ENCODE measurements around the gene OR8G1.
"Not testable (repeated sequence)": the region's sequence is repeated elsewhere in the genome, so short reads cannot be mapped to it uniquely, and the experiment has no call there.

The OR8G1 gene

GRCh38 chr11:124214027-124214426 lies 26.9 kb upstream of the OR8G1 start:
- H3K27ac ChIP-seq = no peak overlapping the region
- TF ChIP-seq ZFX (IDR thresholded peaks at IDR 0.05; ENCODE audit: borderline replicate concordance) = no peak
- no peak for TF ChIP-seq CTCF (IDR thresholded peaks at IDR 0.05)

GRCh38 chr11:124219126-124219525 lies 21.8 kb upstream of the OR8G1 start:
- no peak for TF ChIP-seq ZFX (IDR thresholded peaks at IDR 0.05; ENCODE audit: borderline replicate concordance)
- no peak for TF ChIP-seq CTCF (IDR thresholded peaks at IDR 0.05)

GRCh38 chr11:124222407-124222806 lies 18.5 kb upstream of the OR8G1 start:
- TF ChIP-seq CTCF (IDR thresholded peaks at IDR 0.05) (no peak), ZFX (IDR thresholded peaks at IDR 0.05; ENCODE audit: borderline replicate concordance) (no peak)
- no peak overlapping the region for H3K27ac ChIP-seq

More at GRCh38 chr11:124219126-124219525, 21.8 kb upstream of the OR8G1 start:
- H3K27ac ChIP-seq = no peak overlapping the region

DNA sequence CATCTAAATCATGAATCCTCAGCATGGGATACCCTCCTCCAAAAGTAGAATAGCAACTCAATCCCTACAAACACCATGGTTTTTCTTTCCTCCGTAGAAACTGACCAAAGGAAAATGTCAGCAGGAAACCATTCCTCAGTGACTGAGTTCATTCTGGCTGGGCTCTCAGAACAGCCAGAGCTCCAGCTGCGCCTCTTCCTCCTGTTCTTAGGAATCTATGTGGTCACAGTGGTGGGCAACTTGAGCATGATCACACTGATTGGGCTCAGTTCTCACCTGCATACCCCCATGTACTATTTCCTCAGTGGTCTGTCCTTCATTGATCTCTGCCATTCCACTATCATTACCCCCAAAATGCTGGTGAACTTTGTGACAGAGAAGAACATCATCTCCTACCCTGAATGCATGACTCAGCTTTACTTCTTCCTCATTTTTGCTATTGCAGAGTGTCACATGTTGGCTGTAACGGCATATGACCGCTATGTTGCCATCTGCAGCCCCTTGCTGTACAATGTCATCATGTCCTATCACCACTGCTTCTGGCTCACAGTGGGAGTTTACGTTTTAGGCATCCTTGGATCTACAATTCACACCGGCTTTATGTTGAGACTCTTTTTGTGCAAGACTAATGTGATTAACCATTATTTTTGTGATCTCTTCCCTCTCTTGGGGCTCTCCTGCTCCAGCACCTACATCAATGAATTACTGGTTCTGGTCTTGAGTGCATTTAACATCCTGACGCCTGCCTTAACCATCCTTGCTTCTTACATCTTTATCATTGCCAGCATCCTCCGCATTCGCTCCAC lies 16.1 kb upstream of the OR8G1 start:
- not testable (repeated sequence) for H3K27ac ChIP-seq

GRCh38 chr11:124225471-124225870 lies 15.4 kb upstream of the OR8G1 start:
- no peak overlapping the region for H3K27ac ChIP-seq
- no peak for TF ChIP-seq CTCF (IDR thresholded peaks at IDR 0.05)
- no peak for TF ChIP-seq ZFX (IDR thresholded peaks at IDR 0.05; ENCODE audit: borderline replicate concordance)

GRCh38 chr11:124233376-124233775 lies 7.5 kb upstream of the OR8G1 start:
- H3K27ac ChIP-seq = no peak overlapping the region
- TF ChIP-seq ZFX (IDR thresholded peaks at IDR 0.05; ENCODE audit: borderline replicate concordance) = no peak

DNA sequence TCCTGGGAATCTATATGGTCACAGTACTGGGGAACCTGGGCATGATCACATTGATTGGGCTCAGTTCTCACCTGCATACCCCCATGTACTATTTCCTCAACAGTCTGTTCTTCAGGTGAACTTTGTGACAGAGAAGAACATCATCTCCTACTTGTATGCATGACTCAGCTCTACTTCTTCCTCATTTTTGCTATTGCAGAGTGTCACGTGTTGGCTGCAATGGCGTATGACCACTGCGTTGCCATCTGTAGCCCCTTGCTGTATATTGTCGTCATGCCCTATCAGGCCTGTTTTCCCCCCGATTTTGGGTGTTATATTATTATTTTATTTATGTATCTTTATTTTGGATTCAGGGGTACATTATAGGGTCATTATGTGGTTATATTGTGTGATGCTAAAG lies 2.4 kb upstream of the OR8G1 start:
- H3K27ac ChIP-seq = no peak overlapping the region
- TF ChIP-seq CTCF (IDR thresholded peaks at IDR 0.05) = no peak
- TF ChIP-seq ZFX (IDR thresholded peaks at IDR 0.05; ENCODE audit: borderline replicate concordance) = no peak

DNA sequence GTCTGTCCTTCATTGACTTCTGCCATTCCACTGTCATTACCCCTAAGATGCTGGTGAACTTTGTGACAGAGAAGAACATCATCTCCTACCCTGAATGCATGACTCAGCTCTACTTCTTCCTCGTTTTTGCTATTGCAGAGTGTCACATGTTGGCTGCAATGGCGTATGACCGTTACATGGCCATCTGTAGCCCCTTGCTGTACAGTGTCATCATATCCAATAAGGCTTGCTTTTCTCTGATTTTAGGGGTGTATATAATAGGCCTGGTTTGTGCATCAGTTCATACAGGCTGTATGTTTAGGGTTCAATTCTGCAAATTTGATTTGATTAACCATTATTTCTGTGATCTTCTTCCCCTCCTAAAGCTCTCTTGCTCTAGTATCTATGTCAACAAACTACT lies 9.0 kb downstream of the OR8G1 start:
- not testable (repeated sequence) for H3K27ac ChIP-seq

GRCh38 chr11:124256076-124256475 lies 15.2 kb downstream of the OR8G1 start, which contains the start of gene OR8G5:
Gene OR8G5 (plus strand): TSS chr11:124256376. CDS start chr11:124264932, 8,556 bp downstream.
- no peak for TF ChIP-seq ZFX (IDR thresholded peaks at IDR 0.05; ENCODE audit: borderline replicate concordance)
- no peak for TF ChIP-seq CTCF (IDR thresholded peaks at IDR 0.05)
- H3K27ac ChIP-seq = no peak within 1 kb of the TSS

DNA sequence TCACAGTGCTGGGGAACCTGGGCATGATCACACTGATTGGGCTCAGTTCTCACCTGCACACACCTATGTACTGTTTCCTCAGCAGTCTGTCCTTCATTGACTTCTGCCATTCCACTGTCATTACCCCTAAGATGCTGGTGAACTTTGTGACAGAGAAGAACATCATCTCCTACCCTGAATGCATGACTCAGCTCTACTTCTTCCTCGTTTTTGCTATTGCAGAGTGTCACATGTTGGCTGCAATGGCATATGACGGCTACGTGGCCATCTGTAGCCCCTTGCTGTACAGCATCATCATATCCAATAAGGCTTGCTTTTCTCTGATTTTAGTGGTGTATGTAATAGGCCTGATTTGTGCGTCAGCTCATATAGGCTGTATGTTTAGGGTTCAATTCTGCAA lies 24.1 kb downstream of the OR8G1 start:
- H3K27ac ChIP-seq = not testable (repeated sequence)

DNA sequence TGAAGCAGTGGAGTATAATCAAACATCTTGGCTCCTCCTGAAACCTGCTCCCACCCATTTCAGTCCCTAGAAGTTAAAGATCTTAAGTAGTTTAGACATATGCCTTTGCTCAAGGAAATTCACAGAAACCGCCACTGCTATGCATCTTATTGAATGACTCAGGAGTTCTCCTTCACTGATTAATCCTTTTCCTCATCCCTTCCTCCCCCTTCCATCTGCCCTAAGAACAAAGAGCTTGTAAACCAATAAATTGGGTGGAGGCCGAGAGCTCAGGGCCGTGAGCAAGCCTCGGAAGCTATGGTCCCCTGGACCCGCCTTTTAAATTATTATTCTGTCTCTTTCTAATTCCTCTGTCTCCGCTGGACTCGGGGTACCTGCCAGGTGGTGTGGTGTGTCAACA lies 30.0 kb downstream of the OR8G1 start:
- H3K27ac ChIP-seq = not testable (repeated sequence)

All from 22Rv1 (cell line).